Measurements from ENCODE around the gene DPYSL4.

The DPYSL4 gene

GRCh38 chr10:132238371-132239125 is 51.8 kb downstream of the DPYSL4 start:
- no peak for FAIRE-seq
- no peak for TF ChIP-seq POLR2A (IDR thresholded peaks at IDR 0.05; ENCODE audit: low read depth, low read length)
- DNase-seq (ENCODE audit: insufficient read length, low spot score): no peak

GRCh38 chr10:132239126-132240031 is 52.6 kb downstream of the DPYSL4 start:
- DNase-seq (ENCODE audit: insufficient read length, low spot score): no peak
- no peak for TF ChIP-seq POLR2A (IDR thresholded peaks at IDR 0.05; ENCODE audit: low read depth, low read length)
- FAIRE-seq: no peak

GRCh38 chr10:132240156-132240555 is 53.4 kb downstream of the DPYSL4 start:
- FAIRE-seq (no peak), DNase-seq (ENCODE audit: insufficient read length, low spot score) (no peak)

GRCh38 chr10:132240581-132240980 is 53.8 kb downstream of the DPYSL4 start:
- FAIRE-seq: no peak
- TF ChIP-seq POLR2A (IDR thresholded peaks at IDR 0.05; ENCODE audit: low read depth, low read length): no peak
- no peak for DNase-seq (ENCODE audit: insufficient read length, low spot score)

More at GRCh38 chr10:132240156-132240555, 53.4 kb downstream of the DPYSL4 start:
- TF ChIP-seq POLR2A (IDR thresholded peaks at IDR 0.05; ENCODE audit: low read depth, low read length): no peak

- no peak for DNase-seq (ENCODE audit: insufficient read length, low spot score)
- FAIRE-seq: no peak
- no peak for TF ChIP-seq POLR2A (IDR thresholded peaks at IDR 0.05; ENCODE audit: low read depth, low read length)
Observed at GRCh38 chr10:132241086-132241485, 54.3 kb downstream of the DPYSL4 start.

- FAIRE-seq (no peak), DNase-seq (ENCODE audit: insufficient read length, low spot score) (no peak)
- TF ChIP-seq POLR2A (IDR thresholded peaks at IDR 0.05; ENCODE audit: low read depth, low read length): no peak
Observed at GRCh38 chr10:132241496-132241895, 54.7 kb downstream of the DPYSL4 start.

GRCh38 chr10:132242103-132242840 is 55.5 kb downstream of the DPYSL4 start:
- TF ChIP-seq POLR2A (IDR thresholded peaks at IDR 0.05; ENCODE audit: low read depth, low read length): no peak
- DNase-seq (ENCODE audit: insufficient read length, low spot score) (no peak), FAIRE-seq (no peak)

GRCh38 chr10:132243141-132243540 is 56.4 kb downstream of the DPYSL4 start:
- TF ChIP-seq POLR2A (IDR thresholded peaks at IDR 0.05; ENCODE audit: low read depth, low read length): no peak
- FAIRE-seq (no peak), DNase-seq (ENCODE audit: insufficient read length, low spot score) (no peak)

- TF ChIP-seq POLR2A (IDR thresholded peaks at IDR 0.05; ENCODE audit: low read depth, low read length): no peak
- FAIRE-seq (no peak), DNase-seq (ENCODE audit: insufficient read length, low spot score) (no peak)
Observed at GRCh38 chr10:132243626-132244025, 56.9 kb downstream of the DPYSL4 start.

- FAIRE-seq: no peak
- TF ChIP-seq POLR2A (IDR thresholded peaks at IDR 0.05; ENCODE audit: low read depth, low read length): no peak
- DNase-seq (ENCODE audit: insufficient read length, low spot score): no peak
Observed at GRCh38 chr10:132245056-132245455, 58.3 kb downstream of the DPYSL4 start.

- DNase-seq (ENCODE audit: insufficient read length, low spot score) (no peak), FAIRE-seq (no peak)
- TF ChIP-seq POLR2A (IDR thresholded peaks at IDR 0.05; ENCODE audit: low read depth, low read length): no peak
Observed at GRCh38 chr10:132246296-132246695, 59.5 kb downstream of the DPYSL4 start.

GRCh38 chr10:132247943-132248342 is 61.2 kb downstream of the DPYSL4 start:
- DNase-seq (ENCODE audit: insufficient read length, low spot score) (no peak), FAIRE-seq (no peak)
- no peak for TF ChIP-seq POLR2A (IDR thresholded peaks at IDR 0.05; ENCODE audit: low read depth, low read length)

- no peak for DNase-seq (ENCODE audit: insufficient read length, low spot score)
- TF ChIP-seq POLR2A (IDR thresholded peaks at IDR 0.05; ENCODE audit: low read depth, low read length): no peak
- no peak for FAIRE-seq
Observed at GRCh38 chr10:132248455-132249225, 61.9 kb downstream of the DPYSL4 start.

All from H54 (cell line).